K562 (cell line): ENCODE measurements around the gene ZFYVE28. TPM values are rescaled to one million over a fixed set of nuclear protein-coding genes. Genes with fewer than 3 reads are reported as not detected.
A peak's percentile ranks its signal among the peaks of the same experiment; 100 is the strongest.

Experiments used
- CUX1 ChIP-seq: fragments of 200-800 bp; sonication (Bioruptor generic); IDR thresholded peaks from 2 replicates; pipeline ENCODE4 v1.6.1; 2016; ENCODE audit warnings: missing genetic modification characterization, missing compliant biosample characterization
- DACH1 ChIP-seq: fragments of 450-650 bp; IDR thresholded peaks from 2 replicates; pipeline ENCODE4 v1.6.1; 2018; ENCODE audit not compliant: partially characterized antibody
- DIDO1 ChIP-seq: fragments of 450-650 bp; IDR thresholded peaks from 2 replicates; pipeline ENCODE4 v1.6.1; 2016; ENCODE audit warnings: low read depth, missing biosample characterization, missing genetic modification characterization
- FOSL1 ChIP-seq: fragments of 200-800 bp; sonication (Bioruptor generic); conservative IDR thresholded peaks from 2 replicates; pipeline ENCODE4 v1.6.1; 2016; ENCODE audit warnings: missing genetic modification characterization, missing compliant biosample characterization
- FOXJ3 ChIP-seq: sonication (generic); formaldehyde crosslinking; IDR thresholded peaks from 2 replicates; pipeline ENCODE4 v1.4.0; 2020; ENCODE audit warnings: mild to moderate bottlenecking, missing genetic modification reagents
- ILF3 ChIP-seq: fragments of 450-650 bp; IDR thresholded peaks from 2 replicates; pipeline ENCODE4 v1.6.1; 2018; ENCODE audit warnings: antibody characterized with exemption, mild to moderate bottlenecking, moderate library complexity, borderline replicate concordance
- ILK ChIP-seq: fragments of 450-650 bp; IDR thresholded peaks from 2 replicates; pipeline ENCODE4 v1.6.1; 2016; ENCODE audit warnings: missing genetic modification characterization, low read depth, mild to moderate bottlenecking, missing compliant biosample characterization, moderate library complexity, borderline replicate concordance
- NONO ChIP-seq, 2 experiments: fragments of 200-400 bp in 1 of 2; fragments of 450-650 bp in 1 of 2; formaldehyde crosslinking in 1 of 2; IDR thresholded peaks; 2 replicates each; pipeline ENCODE4 v1.6.1; 2017; ENCODE audit warnings: low read depth in 2 of 2, mild to moderate bottlenecking in 2 of 2, moderate library complexity in 2 of 2, low read length in 1 of 2
- NR2C1 ChIP-seq, 2 experiments: fragments of 450-650 bp; IDR thresholded peaks; 2 replicates each; pipeline ENCODE4 v1.6.1; 2017; ENCODE audit warnings: mild to moderate bottlenecking in 2 of 2, antibody characterized with exemption in 1 of 2, inconsistent platforms in 1 of 2, missing compliant biosample characterization in 1 of 2, missing genetic modification characterization in 1 of 2
- POLR2A ChIP-seq: fragments of 450-650 bp; conservative IDR thresholded peaks from 2 replicates; pipeline ENCODE4 v1.6.1; 2016
- STAT5B ChIP-seq: fragments of 250-450 bp; sonication (Bioruptor Pico); IDR thresholded peaks from 2 replicates; pipeline ENCODE4 v1.8.0; 2021; ENCODE audit warnings: mild to moderate bottlenecking, inconsistent platforms
- TAF9B ChIP-seq: fragments of 450-650 bp; IDR thresholded peaks from 2 replicates; pipeline ENCODE4 v1.6.1; 2018; ENCODE audit warnings: mild to moderate bottlenecking; ENCODE audit not compliant: partially characterized antibody
- WHSC1 ChIP-seq: IDR thresholded peaks from one replicate; pipeline ENCODE4 v1.6.1; 2012; ENCODE audit warnings: low read length, control low read depth, inconsistent platforms
- ZBED1 ChIP-seq: IDR thresholded peaks from 2 replicates; pipeline ENCODE4 v1.6.1; 2014
- polyA plus RNA-seq, 8 experiments: library from polyadenylated mRNA; depleted of rRNA in 4 of 8; stranded (reverse) in 5 of 8; unstranded in 3 of 8; fragments of >200 nt; fragmentation: Nextera tagmentation in 2 of 8; fragmentation: Illumina TruSeq in 1 of 8; extraction: Ambion mirVana in 2 of 8; extraction: Trizol in 1 of 8; gene quantifications; 2 replicates each; pipeline versions ENCODE4 v1.2.1 to v1.2.3, GENCODE V29; 2011 to 2014; ENCODE audit warnings: inconsistent platforms in 1 of 8, missing spikeins in 1 of 8
- total RNA-seq, 7 experiments: library from RNA; depleted of rRNA in 6 of 7; stranded (reverse); fragments of >200 nt in 6 of 7; fragmentation: Illumina TruSeq in 2 of 7; extraction: Trizol in 2 of 7; gene quantifications; 2 replicates each; pipeline versions ENCODE4 v1.2.1 to v1.2.3, GENCODE V29; 2011 to 2021; ENCODE audit warnings: low replicate concordance in 1 of 7
- TF ChIP-seq, protein P1 (sequence below): fragments of 250-450 bp; sonication (Bioruptor Pico); IDR thresholded peaks from 2 replicates; pipeline ENCODE4 v1.8.0; 2022; ENCODE audit warnings: inconsistent platforms, mild to moderate bottlenecking, moderate library complexity, borderline replicate concordance
- TF ChIP-seq, protein P2 (sequence below): sonication (generic); formaldehyde crosslinking; IDR thresholded peaks from 2 replicates; pipeline ENCODE4 v1.8.1; 2023; ENCODE audit warnings: mild to moderate bottlenecking, missing genetic modification reagents
- TF ChIP-seq, protein P3 (sequence below): fragments of 200-800 bp; sonication (Bioruptor generic); IDR thresholded peaks from 2 replicates; pipeline ENCODE4 v1.6.1; 2017; ENCODE audit warnings: missing genetic modification characterization, missing compliant biosample characterization

The ZFYVE28 gene
- total and polyA plus RNA-seq, 9 of the 15 experiments (the other 6 are each of a cell fraction or from before 2014, with no cell fraction given) = 1.3 to 24.8 (median 8.9) TPM

DNA sequence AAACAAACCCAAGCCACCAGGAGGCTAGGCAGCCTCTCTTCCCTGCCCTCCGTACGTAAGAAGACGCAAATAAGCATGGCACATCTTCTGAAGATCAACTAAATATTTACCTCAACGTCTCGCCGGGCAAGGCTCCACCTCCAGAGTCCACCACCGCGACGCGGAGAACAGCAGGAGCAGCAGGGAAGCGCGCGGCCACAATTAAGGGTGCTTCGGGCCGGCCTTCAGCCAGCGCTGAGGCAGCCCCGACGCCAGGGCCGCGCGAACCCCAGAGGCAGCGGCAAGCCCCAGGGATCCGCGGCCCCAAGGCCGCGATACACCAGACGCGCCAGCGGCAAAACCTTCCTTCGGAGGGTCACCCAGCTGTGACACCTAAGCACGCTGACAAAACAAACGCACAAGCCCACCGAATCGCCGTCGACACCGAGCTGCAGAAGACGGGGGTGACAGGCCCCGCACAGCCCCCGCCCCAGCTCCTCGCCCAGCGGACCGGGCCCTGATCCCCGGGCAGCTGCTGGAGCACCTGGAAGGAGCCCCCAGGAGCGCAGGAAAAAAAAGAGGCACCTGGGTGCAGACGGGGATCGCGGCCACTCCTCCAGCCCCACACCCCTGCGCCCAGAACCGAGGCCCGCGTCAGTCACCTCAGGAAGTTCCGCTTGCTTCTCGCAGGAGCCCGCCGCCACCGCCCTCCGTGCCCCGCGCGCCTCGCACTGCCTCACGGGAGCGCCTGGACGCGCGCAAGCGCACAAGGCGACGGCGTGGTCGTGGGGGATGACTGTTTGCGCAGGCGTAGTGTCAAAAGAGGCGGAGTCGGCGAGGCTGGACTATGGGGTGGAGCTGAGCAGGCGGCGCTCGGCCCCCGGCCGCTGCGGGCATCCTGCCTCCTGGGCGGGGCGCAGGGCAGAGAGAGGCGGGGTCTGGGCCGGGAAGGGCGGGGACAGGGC is 176.8 kb downstream of the ZFYVE28 start, which contains the start of the genes HAUS3 and POLN (continued):
- TF ChIP-seq, protein P1, sequence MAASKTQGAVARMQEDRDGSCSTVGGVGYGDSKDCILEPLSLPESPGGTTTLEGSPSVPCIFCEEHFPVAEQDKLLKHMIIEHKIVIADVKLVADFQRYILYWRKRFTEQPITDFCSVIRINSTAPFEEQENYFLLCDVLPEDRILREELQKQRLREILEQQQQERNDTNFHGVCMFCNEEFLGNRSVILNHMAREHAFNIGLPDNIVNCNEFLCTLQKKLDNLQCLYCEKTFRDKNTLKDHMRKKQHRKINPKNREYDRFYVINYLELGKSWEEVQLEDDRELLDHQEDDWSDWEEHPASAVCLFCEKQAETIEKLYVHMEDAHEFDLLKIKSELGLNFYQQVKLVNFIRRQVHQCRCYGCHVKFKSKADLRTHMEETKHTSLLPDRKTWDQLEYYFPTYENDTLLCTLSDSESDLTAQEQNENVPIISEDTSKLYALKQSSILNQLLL = no peak
- TF ChIP-seq FOSL1 (no peak), TAF9B (no peak), STAT5B (CRISPR knock-in tag) (no peak), NONO (IDR thresholded peaks at IDR 0.05; ENCODE audit: low read depth in 2 of 2, low read length in 1 of 2) (no peak), NR2C1 (IDR thresholded peaks at IDR 0.05) (no peak), NR2C1 (tag; IDR thresholded peaks at IDR 0.05) (no peak), POLR2A (peak; percentile 80), ILF3 (no peak), ILK (no peak), FOXJ3 (no peak), DACH1 (no peak), CUX1 (no peak), DIDO1 (no peak), WHSC1 (no peak), ZBED1 (no peak)
- TF ChIP-seq, protein P2, sequence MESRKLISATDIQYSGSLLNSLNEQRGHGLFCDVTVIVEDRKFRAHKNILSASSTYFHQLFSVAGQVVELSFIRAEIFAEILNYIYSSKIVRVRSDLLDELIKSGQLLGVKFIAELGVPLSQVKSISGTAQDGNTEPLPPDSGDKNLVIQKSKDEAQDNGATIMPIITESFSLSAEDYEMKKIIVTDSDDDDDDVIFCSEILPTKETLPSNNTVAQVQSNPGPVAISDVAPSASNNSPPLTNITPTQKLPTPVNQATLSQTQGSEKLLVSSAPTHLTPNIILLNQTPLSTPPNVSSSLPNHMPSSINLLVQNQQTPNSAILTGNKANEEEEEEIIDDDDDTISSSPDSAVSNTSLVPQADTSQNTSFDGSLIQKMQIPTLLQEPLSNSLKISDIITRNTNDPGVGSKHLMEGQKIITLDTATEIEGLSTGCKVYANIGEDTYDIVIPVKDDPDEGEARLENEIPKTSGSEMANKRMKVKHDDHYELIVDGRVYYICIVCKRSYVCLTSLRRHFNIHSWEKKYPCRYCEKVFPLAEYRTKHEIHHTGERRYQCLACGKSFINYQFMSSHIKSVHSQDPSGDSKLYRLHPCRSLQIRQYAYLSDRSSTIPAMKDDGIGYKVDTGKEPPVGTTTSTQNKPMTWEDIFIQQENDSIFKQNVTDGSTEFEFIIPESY (CRISPR knock-in tag) = no peak
- TF ChIP-seq, protein P3, sequence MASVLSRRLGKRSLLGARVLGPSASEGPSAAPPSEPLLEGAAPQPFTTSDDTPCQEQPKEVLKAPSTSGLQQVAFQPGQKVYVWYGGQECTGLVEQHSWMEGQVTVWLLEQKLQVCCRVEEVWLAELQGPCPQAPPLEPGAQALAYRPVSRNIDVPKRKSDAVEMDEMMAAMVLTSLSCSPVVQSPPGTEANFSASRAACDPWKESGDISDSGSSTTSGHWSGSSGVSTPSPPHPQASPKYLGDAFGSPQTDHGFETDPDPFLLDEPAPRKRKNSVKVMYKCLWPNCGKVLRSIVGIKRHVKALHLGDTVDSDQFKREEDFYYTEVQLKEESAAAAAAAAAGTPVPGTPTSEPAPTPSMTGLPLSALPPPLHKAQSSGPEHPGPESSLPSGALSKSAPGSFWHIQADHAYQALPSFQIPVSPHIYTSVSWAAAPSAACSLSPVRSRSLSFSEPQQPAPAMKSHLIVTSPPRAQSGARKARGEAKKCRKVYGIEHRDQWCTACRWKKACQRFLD = no peak
